NCI-H1048 (cell line): ENCODE data around the gene EPM2A.
"Not testable (repeated sequence)": the region's sequence is repeated elsewhere in the genome, so short reads cannot be mapped to it uniquely, and the experiment has no call there.

Experiments used
- DNase-seq: peaks from one replicate; lab custom pipeline; 2025; lab: John Stamatoyannopoulos, UW

The EPM2A gene

GRCh38 chr6:145735356-145736165, at the start of gene EPM2A:
Gene EPM2A (minus strand): TSS chr6:145735520. CDS start chr6:145735498, 22 bp downstream.
- no peak for DNase-seq

GRCh38 chr6:145784683-145785082, 49.4 kb upstream of the EPM2A start:
- DNase-seq: no peak

DNA sequence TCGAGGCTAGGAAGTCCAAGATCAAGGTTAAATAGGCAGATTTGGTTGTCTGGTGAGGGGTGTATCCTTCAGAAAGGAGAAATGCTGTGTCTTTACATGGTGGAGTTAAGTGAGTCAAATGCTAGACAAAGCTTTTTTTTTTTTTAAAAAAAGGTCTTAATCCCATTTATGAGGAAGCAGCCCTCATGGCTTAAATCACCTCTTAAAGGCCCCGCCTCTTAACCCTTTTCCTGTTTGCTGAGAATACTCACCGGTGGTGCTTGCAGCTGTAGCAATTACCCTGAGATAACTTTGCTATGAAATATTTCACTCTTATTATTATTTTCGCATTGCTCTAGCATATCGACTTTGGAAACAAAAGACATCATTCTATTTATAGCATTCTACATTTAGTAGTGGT, 48.5 kb upstream of the EPM2A start:
- no peak for DNase-seq

- no peak for DNase-seq
These were observed 37.5 kb upstream of the EPM2A start for GRCh38 chr6:145772846-145773245.

DNA sequence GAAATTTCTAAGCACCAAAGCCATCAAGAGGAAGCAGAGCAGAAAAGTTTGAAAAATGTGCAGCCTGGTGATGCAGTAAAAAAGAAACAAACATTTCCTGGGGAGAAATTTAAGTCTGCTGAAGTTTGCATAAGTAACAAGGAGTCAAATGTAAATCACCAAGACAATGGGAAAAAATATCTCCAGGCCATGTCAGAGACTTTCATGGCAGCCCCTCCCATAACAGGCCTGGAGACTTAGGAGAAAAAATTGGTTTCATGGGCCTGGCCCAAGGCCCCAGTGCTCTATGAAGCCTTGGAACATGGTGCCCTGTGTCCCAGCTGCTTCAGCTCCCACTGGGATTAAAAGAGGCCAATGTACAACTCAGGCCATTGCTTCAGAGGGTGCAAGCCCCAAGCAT, 30.1 kb upstream of the EPM2A start:
- no peak for DNase-seq

- no peak for DNase-seq
These were observed 28.4 kb upstream of the EPM2A start for GRCh38 chr6:145763742-145764141.

DNA sequence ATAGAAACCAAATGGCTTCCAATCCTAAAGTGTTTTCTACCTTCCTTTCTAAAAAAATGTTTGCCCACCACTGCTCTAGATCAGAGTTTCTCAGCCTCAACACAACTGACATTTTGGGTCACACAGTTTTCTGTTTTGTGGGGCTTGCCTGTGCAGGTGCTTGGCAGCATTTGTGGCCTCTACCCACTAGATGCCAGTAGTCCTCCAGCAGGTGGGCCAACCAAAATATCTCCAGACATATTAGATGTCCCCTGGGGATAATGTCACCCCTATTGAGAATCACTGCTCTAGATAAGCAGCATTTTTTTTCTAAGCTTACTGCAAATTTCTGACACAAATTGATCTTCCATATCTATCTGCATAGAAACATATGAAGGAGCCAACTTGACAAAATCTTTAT, 26.3 kb upstream of the EPM2A start:
- DNase-seq: no peak

GRCh38 chr6:145758113-145758512, 22.8 kb upstream of the EPM2A start:
- DNase-seq: no peak

DNA sequence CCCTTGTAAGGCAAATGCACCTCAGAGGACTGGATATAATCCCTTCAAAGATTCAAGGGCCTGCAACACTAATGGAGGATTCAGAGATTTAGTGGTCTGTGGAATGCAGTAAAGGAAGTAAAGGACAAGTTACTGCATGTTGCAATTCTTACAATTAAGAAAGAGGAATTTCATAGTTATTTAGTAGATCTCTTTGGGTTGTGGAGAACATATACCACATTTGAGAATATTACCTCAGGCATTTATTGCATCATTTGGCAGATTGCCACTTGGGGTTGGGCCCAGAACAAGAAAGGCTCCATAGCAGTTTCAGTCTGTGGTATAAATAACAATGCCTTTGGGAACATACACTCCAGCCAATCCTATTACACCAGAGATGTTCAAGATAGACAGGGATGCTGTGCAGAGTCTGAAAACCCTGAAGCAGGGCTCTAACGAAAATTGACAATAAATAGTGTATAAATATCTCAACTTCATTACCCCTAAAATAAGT, 20.9 kb upstream of the EPM2A start:
- DNase-seq: peak; percentile 48

GRCh38 chr6:145755682-145756081, 20.4 kb upstream of the EPM2A start:
- no peak for DNase-seq

DNA sequence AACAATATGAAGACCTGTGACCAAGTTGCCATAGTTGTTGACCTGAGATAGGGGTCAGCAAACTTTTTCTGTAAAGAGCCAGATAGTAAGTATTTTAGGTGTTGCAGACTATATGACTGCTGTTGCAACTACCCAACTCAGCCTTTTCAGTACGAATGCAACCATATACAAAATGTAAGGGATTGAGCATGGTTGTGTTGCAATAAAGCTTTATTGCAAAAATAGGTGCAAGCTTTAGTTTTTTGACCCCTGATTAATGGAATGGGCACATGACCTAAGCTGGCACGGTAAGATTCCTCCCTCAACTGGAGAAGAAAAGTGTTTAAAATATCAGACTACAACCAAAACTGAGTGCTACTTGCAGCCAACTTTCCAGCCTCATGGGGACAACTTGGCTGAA, 17.3 kb upstream of the EPM2A start:
- no peak for DNase-seq

GRCh38 chr6:145749632-145750031, 14.3 kb upstream of the EPM2A start:
- DNase-seq: no peak

GRCh38 chr6:145745861-145746260, 10.5 kb upstream of the EPM2A start:
- no peak for DNase-seq

DNA sequence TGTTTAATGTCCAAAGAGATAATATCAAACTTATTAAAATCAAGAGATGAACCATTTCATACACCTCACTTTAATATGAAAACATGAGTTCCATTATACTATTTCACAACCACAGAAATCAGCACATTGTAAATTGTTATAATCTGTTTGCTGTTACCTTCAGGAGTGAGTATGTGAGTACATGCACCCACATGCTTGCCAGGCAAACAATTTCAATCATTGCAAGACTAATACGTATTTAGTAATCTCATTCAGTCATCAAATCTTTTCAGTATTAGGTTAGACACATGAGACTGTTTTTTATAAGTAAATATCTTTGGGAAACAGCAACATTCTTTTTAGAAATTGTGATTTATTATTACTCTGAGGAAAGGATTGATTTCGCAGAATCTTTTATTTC, 9.3 kb upstream of the EPM2A start:
- DNase-seq: no peak

DNA sequence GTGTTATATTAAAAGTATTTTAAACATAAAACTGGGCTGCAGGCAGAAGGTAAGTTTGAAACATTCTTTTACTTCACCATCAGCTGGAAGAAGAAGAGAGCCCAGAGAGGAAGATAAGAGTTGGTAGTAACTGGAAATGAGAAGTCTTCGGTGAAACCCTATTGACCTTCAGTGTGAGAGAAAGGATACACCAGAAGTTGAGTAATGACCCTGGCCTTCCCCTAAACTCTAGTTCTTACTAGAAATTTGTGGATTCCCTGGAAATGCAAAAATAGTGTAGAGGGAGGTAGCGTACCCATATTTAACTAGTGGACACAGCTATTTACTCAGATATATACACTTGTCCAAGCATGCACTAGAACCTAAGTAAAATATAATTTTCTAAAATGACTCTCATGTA, 8.0 kb upstream of the EPM2A start:
- no peak for DNase-seq

DNA sequence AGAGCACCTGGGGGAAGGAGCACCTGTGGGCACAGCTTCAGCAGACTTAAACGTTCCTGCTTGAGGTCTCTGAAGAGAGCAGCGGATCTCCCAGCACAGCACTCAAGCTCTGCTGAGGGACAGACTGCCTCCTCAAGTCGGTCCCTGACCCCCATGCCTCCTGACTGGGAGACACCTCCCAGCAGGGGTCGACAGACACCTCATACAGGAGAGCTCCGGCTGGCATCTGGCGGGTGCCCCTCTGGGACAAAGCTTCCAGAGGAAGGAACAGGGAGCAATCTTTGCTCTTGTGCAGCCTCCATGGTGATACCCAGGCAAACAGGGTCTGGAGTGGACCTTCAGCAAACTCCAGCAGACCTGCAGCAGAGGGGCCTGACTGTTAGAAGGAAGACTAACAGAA, 7.2 kb upstream of the EPM2A start:
- not testable (repeated sequence) for DNase-seq

GRCh38 chr6:145739685-145740084, 4.4 kb upstream of the EPM2A start:
- DNase-seq: not testable (repeated sequence)

DNA sequence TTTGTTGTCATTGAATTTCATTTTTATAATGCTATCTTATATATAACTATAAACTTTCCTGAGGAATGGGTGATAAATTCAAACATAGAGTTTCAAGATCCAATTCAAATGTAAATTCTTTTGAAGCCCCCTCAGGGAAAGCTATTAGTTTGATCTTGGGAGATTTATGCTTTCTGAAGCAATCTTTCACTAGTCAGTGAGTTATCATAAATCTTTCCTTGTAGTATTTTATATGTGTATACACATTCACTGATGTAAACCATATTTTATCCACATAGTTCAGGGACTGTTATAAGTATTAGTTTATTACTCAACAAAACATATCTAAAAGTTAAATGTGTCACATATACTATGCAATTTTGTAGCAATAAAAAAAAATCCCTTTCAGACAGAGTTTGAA, 2.9 kb upstream of the EPM2A start:
- DNase-seq: no peak

- DNase-seq: no peak
These were observed 1.4 kb upstream of the EPM2A start for GRCh38 chr6:145736661-145737144.

- peak; percentile 54 for DNase-seq
These were observed 599 bp downstream of the EPM2A start for GRCh38 chr6:145734486-145735355.

DNA sequence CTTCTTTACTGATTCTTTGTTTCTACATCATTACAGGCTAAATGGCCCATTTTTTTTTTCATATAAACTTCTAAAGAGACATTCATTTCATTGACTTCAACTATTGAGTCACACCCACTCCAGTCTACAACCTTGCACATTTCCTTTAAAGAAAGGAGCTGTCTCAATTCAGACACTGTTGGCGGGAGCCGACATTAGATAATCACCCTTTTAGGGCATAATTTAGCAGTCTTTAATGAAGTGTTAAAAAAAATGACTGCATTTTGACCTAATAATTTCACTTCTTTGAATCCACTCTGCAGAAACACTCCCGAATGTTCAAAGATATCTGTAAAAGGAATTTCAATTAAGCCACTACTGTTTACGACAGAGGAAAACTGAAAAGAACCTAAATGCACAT, 1.5 kb downstream of the EPM2A start:
- no peak for DNase-seq

GRCh38 chr6:145733207-145733606, 2.1 kb downstream of the EPM2A start:
- no peak for DNase-seq

GRCh38 chr6:145731447-145731846, 3.9 kb downstream of the EPM2A start:
- DNase-seq: no peak
